Activated CD8-positive, alpha-beta T cell treated with anti-CD3 and anti-CD28 coated beads for 36 hours (primary cell): ENCODE measurements around the gene L2HGDH. TPM values are rescaled to one million over a fixed set of nuclear protein-coding genes. Genes with fewer than 3 reads are reported as not detected.

ENCODE experiments used
- ATAC-seq: fragments of 200-7000 bp; cut with Tn5 transposase; one replicate; pipeline ENCODE4 v1.10.0; 2021; ENCODE audit warnings: mild to moderate bottlenecking, moderate library complexity
- CTCF ChIA-PET: fragments of 350-600 bp; sonication (Branson Sonifier 250); formaldehyde crosslinking; loops from one replicate; lab custom pipeline; 2021; ENCODE audit warnings: antibody characterized with exemption; lab: Charles Lee
- POLR2A ChIA-PET: fragments of 350-600 bp; sonication (Branson Sonifier 250); formaldehyde crosslinking; loops from one replicate; lab custom pipeline; 2021; ENCODE audit warnings: antibody characterized with exemption; lab: Charles Lee
- DNase-seq: peaks from one replicate; pipeline ENCODE4 v3.0.0-alpha.2; 2020
- H3K27ac Mint-ChIP-seq: one replicate; pipeline ENCODE4 v1.8.0; 2021; ENCODE audit warnings: mild to moderate bottlenecking, mixed read lengths
- H3K27me3 Mint-ChIP-seq: one replicate; pipeline ENCODE4 v1.8.0; 2021; ENCODE audit warnings: mixed read lengths
- H3K36me3 Mint-ChIP-seq: one replicate; pipeline ENCODE4 v1.8.0; 2021; ENCODE audit warnings: low read depth, mixed read lengths
- H3K4me1 Mint-ChIP-seq: one replicate; pipeline ENCODE4 v1.8.0; 2021; ENCODE audit warnings: low read depth, mixed read lengths
- H3K4me3 Mint-ChIP-seq: one replicate; pipeline ENCODE4 v1.8.0; 2021; ENCODE audit warnings: mild to moderate bottlenecking, moderate library complexity, mixed read lengths
- H3K9me3 Mint-ChIP-seq: one replicate; pipeline ENCODE4 v1.8.0; 2021; ENCODE audit warnings: mixed read lengths
- intact Hi-C: fragments of 100-400 bp; cut with micrococcal nuclease; formaldehyde crosslinking; loops from one replicate; pipeline ENCODE4 v1.10.0; 2022
- total RNA-seq, 2 experiments: library from RNA; stranded (reverse); gene quantifications; one replicate each; pipeline ENCODE4 v1.2.3, GENCODE V29; 2021
- TF ChIP-seq, protein P1 (sequence below): fragments of 200-600 bp; IDR thresholded peaks from one replicate; pipeline ENCODE4 v1.8.0; 2022; ENCODE audit warnings: antibody characterized with exemption, mild to moderate bottlenecking

Gene L2HGDH
- total RNA-seq, 2 experiments from 2014 or later, result 18.4 to 18.8 TPM

DNA sequence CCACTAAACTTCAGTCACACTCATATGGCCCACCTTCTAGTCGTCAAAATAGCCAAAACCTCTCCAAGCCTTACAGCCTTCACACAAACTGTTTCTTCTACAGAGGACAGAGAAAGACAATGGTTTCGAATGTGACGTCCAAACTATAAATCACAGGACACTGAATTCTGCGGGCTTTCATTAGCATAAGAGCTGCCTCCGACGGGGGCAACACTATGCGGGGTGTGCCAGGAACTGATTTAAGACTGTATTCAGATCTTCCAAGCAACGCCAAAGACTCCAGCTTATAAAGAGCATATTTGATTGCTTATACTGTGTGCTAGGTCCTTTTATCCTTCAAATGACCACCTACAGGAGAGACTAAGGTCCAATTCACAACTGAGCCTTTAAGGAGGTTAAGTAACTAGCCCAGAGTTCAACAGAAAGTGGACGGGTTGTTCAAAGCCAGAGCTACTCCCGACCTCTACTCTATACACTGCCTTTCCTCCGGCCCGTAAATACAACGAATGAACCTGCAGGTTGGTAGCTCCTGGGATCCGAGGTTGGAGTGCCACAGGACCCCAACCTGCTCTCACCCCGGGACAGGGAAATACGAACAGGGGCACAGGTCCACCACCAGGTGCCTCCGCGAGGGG, 575 bp downstream of the L2HGDH start:
- Mint-ChIP-seq H3K36me3 (peaks cover 25% of the 10 kb centered on the region), H3K27ac (peak overlapping the region; percentile 98), H3K4me3 (peak overlapping the region; percentile 88), H3K9me3 (peaks cover 8% of the 10 kb centered on the region), H3K4me1 (peaks cover 29% of the 10 kb centered on the region), H3K27me3 (no peaks in the 10 kb centered on the region)
- no peak for ATAC-seq
- TF ChIP-seq, protein P1, sequence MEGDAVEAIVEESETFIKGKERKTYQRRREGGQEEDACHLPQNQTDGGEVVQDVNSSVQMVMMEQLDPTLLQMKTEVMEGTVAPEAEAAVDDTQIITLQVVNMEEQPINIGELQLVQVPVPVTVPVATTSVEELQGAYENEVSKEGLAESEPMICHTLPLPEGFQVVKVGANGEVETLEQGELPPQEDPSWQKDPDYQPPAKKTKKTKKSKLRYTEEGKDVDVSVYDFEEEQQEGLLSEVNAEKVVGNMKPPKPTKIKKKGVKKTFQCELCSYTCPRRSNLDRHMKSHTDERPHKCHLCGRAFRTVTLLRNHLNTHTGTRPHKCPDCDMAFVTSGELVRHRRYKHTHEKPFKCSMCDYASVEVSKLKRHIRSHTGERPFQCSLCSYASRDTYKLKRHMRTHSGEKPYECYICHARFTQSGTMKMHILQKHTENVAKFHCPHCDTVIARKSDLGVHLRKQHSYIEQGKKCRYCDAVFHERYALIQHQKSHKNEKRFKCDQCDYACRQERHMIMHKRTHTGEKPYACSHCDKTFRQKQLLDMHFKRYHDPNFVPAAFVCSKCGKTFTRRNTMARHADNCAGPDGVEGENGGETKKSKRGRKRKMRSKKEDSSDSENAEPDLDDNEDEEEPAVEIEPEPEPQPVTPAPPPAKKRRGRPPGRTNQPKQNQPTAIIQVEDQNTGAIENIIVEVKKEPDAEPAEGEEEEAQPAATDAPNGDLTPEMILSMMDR, result peak; percentile 52
- intact Hi-C loops, result loop anchor here (5.0 kb wide), 1 partner anchor 79 kb away; the partner anchor contains the start of gene SOS2
- peak; percentile 13 for DNase-seq
- POLR2A ChIA-PET, result interaction anchor here (0.6 to 2.3 kb wide), 8 partner anchors 8 to 677 kb away, joined by 3 to 18 read pairs (median 4); partner anchors contain the start of genes SAV1 and SOS2
- CTCF ChIA-PET, result interaction anchor here (1.2 to 3.2 kb wide), 4 partner anchors 10 to 450 kb away, joined by 3 to 35 read pairs (median 4); no protein-coding TSS in a partner anchor

DNA sequence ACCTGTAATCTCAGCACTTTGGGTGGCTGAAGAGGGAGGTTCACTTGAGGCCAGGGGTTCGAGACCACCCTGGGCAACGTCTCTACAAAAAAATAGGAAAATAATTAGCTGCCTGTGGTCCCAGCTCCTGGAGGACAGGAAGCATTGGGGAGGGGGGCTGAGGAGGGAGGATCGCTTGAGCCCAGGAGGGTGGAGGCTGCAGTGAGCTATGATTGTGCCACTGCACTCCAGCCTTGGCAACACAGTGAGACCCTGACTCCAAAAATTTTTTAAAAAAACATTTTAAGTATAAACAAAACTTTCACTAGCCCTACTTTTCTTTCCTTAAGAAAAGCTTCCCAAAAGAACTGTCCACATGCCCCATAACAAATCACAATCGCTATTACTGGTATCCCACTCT, 1.6 kb downstream of the L2HGDH start:
- CTCF ChIA-PET, result interaction anchor here (1.2 to 3.2 kb wide), 2 partner anchors 9 to 11 kb away, joined by 4 to 35 read pairs; no protein-coding TSS in a partner anchor

DNA sequence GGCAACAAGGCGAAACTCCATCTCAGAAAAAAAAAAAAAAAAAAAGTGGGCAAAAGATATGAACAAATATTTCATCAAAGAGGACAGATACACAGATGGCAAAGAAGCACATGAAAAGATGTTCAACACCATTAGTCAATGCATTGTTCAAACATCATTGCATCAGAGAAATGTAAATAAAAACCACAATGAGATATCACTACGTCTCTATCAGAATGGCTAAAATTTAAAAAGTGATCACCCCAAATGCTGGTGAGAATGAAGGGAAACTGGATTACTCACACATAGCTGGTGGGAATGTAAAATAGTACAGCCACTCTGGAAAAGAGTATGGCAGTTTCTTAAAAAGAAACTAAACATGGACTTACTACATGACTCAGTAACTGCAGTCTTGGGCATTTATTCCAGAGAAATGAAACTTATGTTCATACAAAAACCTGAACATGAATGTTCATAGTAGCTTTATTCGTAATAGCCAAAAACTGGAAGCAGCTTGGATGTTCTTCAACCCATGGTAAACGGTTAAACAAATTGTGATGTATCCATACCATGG, 3.6 kb downstream of the L2HGDH start:
- H3K36me3 Mint-ChIP-seq, result peaks cover 8% of the 10 kb centered on the region
- POLR2A ChIA-PET, result no interaction called here
- peaks cover 16% of the 10 kb centered on the region for H3K4me1 Mint-ChIP-seq
- CTCF ChIA-PET, result interaction anchor here (1.1 kb wide), 1 partner anchor 12 kb away, joined by 3 read pairs; no protein-coding TSS in a partner anchor
- H3K4me3 Mint-ChIP-seq, result no peak overlapping the region
- TF ChIP-seq, protein P1, result no peak
- ATAC-seq, result no peak
- no peak for DNase-seq
- intact Hi-C loops, result no loop called here
- no peak overlapping the region for H3K27ac Mint-ChIP-seq
- H3K27me3 Mint-ChIP-seq, result no peaks in the 10 kb centered on the region
- peaks cover 1% of the 10 kb centered on the region for H3K9me3 Mint-ChIP-seq

More for the DNA sequence above, 1.6 kb downstream of the L2HGDH start:
- peaks cover 18% of the 10 kb centered on the region for H3K36me3 Mint-ChIP-seq
- TF ChIP-seq, protein P1, result no peak
- peak overlapping the region; percentile 88 for H3K4me3 Mint-ChIP-seq
- DNase-seq, result no peak
- no peak overlapping the region for H3K27ac Mint-ChIP-seq
- intact Hi-C loops, result loop anchor here (5.0 kb wide), 1 partner anchor 78 kb away; the partner anchor contains the start of gene SOS2
- H3K9me3 Mint-ChIP-seq, result peaks cover 8% of the 10 kb centered on the region
- POLR2A ChIA-PET, result interaction anchor here (1.0 to 1.2 kb wide), 3 partner anchors 9 to 358 kb away, joined by 3 to 5 read pairs (median 4); partner anchors contain the start of genes SAV1 and SOS2
- peaks cover 25% of the 10 kb centered on the region for H3K4me1 Mint-ChIP-seq
- H3K27me3 Mint-ChIP-seq, result no peaks in the 10 kb centered on the region
- ATAC-seq, result no peak

DNA sequence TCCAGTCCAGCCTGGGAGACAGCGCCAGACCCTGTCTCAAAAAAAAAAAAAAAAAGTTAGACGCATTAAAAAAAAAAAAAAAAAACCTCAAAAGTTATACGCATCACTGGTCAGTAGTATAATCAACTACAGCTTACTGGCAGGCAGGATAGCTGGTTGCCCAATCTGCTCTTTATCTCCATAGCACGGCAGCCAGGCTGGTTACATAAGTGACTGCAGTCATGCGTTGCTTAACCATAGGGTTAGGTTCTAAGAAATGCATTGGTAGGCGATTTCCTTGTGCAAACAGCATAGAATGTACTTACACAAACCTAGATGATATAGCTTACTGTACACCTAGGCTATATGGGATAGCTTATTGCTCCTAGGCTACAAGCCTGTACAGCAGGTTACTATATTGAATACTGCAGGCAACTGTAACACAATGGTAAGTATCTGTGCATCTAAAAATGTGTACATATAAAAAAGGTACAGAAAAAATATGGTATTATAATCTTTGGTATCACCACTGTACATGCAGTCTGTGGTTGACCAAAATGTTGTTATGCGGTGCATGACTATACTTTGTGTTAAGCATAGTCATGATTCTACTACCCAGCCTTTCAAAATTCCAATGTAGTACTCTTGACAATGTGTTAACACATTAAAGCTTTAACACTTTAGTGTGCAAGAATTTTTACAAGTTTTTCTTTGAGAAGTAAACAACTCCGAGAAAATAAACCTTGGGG, 8.1 kb downstream of the L2HGDH start:
- POLR2A ChIA-PET, result no interaction called here
- intact Hi-C loops, result no loop called here
- no peak overlapping the region for H3K4me3 Mint-ChIP-seq
- CTCF ChIA-PET, result no interaction called here
- H3K9me3 Mint-ChIP-seq, result no peaks in the 10 kb centered on the region
- peaks cover 3% of the 10 kb centered on the region for H3K4me1 Mint-ChIP-seq
- no peak for DNase-seq
- H3K27me3 Mint-ChIP-seq, result no peaks in the 10 kb centered on the region
- no peak for ATAC-seq
- TF ChIP-seq, protein P1, result no peak
- no peak overlapping the region for H3K27ac Mint-ChIP-seq
- peaks cover 17% of the 10 kb centered on the region for H3K36me3 Mint-ChIP-seq
